Breast epithelium (tissue), 4 donors: Measurements from ENCODE around the gene MAT1A. TPM values are rescaled to one million over a fixed set of nuclear protein-coding genes. Genes with fewer than 3 reads are reported as not detected.
"Not testable (repeated sequence)": the region's sequence is repeated elsewhere in the genome, so short reads cannot be mapped to it uniquely, and the experiment has no call there.

Source experiments
- DNase-seq, 2 donors: peaks; one replicate each; pipeline ENCODE4 v3.0.0-alpha.2; 2019; ENCODE audit warnings: low spot score in 2 of 2
- H3K27ac ChIP-seq, 2 donors: fragments of 200-600 bp; sonication (generic) in 1 of 2; one replicate each; pipeline ENCODE4 v1.5.1; 2016 to 2019; ENCODE audit warnings: mild to moderate bottlenecking in 1 of 2
- H3K27me3 ChIP-seq, 2 donors: fragments of 200-600 bp; sonication (generic) in 1 of 2; one replicate each; pipeline versions ENCODE4 v1.5.1 to v1.6.0; 2017 to 2019; ENCODE audit warnings: control low read depth in 1 of 2, mild to moderate bottlenecking in 1 of 2
- H3K36me3 ChIP-seq: fragments of 200-600 bp; one replicate; pipeline ENCODE4 v1.5.1; 2019
- H3K4me1 ChIP-seq, 2 donors: fragments of 200-600 bp; sonication (generic); one replicate each; pipeline ENCODE4 v1.5.1; 2016 to 2019; ENCODE audit warnings: control low read depth in 1 of 2
- H3K4me3 ChIP-seq, 3 donors: fragments of 200-600 bp; sonication (generic); 1 replicate in 2 of 3; 2 replicates in 1 of 3; pipeline ENCODE4 v1.5.1; 2016 to 2019; ENCODE audit warnings: mild to moderate bottlenecking in 3 of 3, moderate library complexity in 2 of 3
- H3K9me3 ChIP-seq, 2 donors: fragments of 200-600 bp; sonication (generic) in 1 of 2; one replicate each; pipeline ENCODE4 v1.5.1; 2016 to 2019; ENCODE audit warnings: control low read depth in 1 of 2
- POLR2A ChIP-seq: fragments of 450-650 bp; IDR thresholded peaks from one replicate; pipeline ENCODE4 v1.6.1; 2016; ENCODE audit warnings: antibody characterized with exemption, mild to moderate bottlenecking, moderate library complexity
- POLR2AphosphoS5 ChIP-seq, 3 donors: sonication (generic); formaldehyde crosslinking; IDR thresholded peaks; one replicate each; pipeline ENCODE4 v1.6.1; 2017; ENCODE audit warnings: antibody characterized with exemption in 3 of 3
- intact Hi-C: fragments of 100-400 bp; cut with DNase I; formaldehyde crosslinking; loops from one replicate; pipeline ENCODE4 v1.15.1; 2023; ENCODE audit warnings: low total_unique reads
- total RNA-seq, 3 donors: library from RNA; depleted of rRNA; stranded (reverse); fragments of >200 nt; gene quantifications; one replicate each; pipeline ENCODE4 v1.1.0, GENCODE V29; 2016
- TF ChIP-seq, protein P1 (sequence below), 3 donors: fragments of 450-650 bp; IDR thresholded peaks; one replicate each; pipeline ENCODE4 v1.5.1; 2016 to 2017; ENCODE audit warnings: antibody characterized with exemption in 3 of 3, mild to moderate bottlenecking in 3 of 3, moderate library complexity in 3 of 3

The MAT1A gene
- total RNA-seq, 3 donors from 2014 or later: 0.29 to 0.98 TPM; not detected in 1

- TF ChIP-seq POLR2A (no peak), POLR2AphosphoS5 (IDR thresholded peaks at IDR 0.05) (no peak)
- TF ChIP-seq, protein P1, sequence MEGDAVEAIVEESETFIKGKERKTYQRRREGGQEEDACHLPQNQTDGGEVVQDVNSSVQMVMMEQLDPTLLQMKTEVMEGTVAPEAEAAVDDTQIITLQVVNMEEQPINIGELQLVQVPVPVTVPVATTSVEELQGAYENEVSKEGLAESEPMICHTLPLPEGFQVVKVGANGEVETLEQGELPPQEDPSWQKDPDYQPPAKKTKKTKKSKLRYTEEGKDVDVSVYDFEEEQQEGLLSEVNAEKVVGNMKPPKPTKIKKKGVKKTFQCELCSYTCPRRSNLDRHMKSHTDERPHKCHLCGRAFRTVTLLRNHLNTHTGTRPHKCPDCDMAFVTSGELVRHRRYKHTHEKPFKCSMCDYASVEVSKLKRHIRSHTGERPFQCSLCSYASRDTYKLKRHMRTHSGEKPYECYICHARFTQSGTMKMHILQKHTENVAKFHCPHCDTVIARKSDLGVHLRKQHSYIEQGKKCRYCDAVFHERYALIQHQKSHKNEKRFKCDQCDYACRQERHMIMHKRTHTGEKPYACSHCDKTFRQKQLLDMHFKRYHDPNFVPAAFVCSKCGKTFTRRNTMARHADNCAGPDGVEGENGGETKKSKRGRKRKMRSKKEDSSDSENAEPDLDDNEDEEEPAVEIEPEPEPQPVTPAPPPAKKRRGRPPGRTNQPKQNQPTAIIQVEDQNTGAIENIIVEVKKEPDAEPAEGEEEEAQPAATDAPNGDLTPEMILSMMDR (IDR thresholded peaks at IDR 0.05): no peak
- Histone ChIP-seq H3K9me3 (no peaks in the 10 kb centered on the region), H3K27me3 (no peaks in the 10 kb centered on the region), H3K4me1 (no peaks in the 10 kb centered on the region), H3K4me3 (no peak overlapping the region), H3K27ac (no peak overlapping the region), H3K36me3 (no peaks in the 10 kb centered on the region)
- intact Hi-C loops: no loop called here
- no peak for DNase-seq
These were observed 36.0 kb downstream of the MAT1A start for GRCh38 chr10:80253266-80253962.

GRCh38 chr10:80252296-80252887, 37.1 kb downstream of the MAT1A start:
- no peak overlapping the region for H3K27ac ChIP-seq
- H3K36me3 ChIP-seq: no peaks in the 10 kb centered on the region
- no peaks in the 10 kb centered on the region for H3K9me3 ChIP-seq
- no peaks in the 10 kb centered on the region for H3K4me1 ChIP-seq
- TF ChIP-seq POLR2AphosphoS5 (IDR thresholded peaks at IDR 0.05) (no peak), POLR2A (no peak)
- TF ChIP-seq, protein P1 (IDR thresholded peaks at IDR 0.05): no peak
- H3K4me3 ChIP-seq: no peak overlapping the region
- intact Hi-C loops: no loop called here
- no peaks in the 10 kb centered on the region for H3K27me3 ChIP-seq
- no peak for DNase-seq

- H3K4me1 ChIP-seq, H3K9me3 ChIP-seq, H3K27me3 ChIP-seq, H3K4me3 ChIP-seq, H3K36me3 ChIP-seq, DNase-seq, H3K27ac ChIP-seq, intact Hi-C loops: not testable (repeated sequence)
These were observed 37.7 kb downstream of the MAT1A start for GRCh38 chr10:80251703-80252280.

DNA sequence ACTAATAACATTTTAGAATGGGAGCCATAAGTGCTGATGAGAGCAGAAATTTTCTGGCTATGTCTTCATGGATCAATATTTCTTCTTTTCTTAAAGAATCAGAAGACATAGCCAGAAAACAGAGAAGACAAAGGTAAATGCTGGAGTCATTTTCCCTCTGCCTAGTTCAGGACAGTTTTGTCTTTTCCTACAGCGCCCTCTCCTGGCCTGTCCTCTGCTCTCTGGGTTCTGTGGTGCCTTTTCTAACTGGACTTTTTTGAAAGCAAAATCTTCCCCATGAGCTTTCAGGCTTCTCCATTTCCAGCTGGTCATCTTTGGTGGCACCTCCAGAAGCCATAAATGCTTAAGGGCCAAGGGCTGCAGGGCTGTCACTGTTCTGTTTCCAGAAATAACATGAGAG, 39.1 kb downstream of the MAT1A start:
- intact Hi-C loops: not testable (repeated sequence)

DNA sequence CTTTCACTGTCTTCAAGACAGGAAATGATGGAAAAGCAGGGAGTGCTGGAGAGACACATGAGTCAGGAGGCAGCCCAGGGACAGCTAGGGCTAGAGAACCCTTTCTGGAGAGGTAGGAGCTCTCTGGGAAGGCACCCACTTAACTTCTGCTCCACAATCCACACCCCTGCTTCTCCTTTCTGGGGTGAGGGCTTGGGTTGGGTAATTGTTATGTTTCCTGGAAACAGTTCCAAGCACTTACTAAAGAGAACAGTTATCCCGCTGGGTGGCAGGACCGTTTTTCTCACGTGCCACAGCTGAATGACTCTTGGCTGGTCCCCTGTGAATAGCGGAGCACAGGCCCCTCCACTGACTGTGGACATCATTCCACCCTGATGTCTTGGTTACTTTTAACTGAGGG, 39.6 kb downstream of the MAT1A start:
- H3K36me3 ChIP-seq, H3K27me3 ChIP-seq, H3K4me3 ChIP-seq, H3K9me3 ChIP-seq, intact Hi-C loops, H3K27ac ChIP-seq, H3K4me1 ChIP-seq, DNase-seq: not testable (repeated sequence)

More for the DNA sequence above, 39.1 kb downstream of the MAT1A start:
- DNase-seq, H3K27ac ChIP-seq, H3K4me3 ChIP-seq, H3K9me3 ChIP-seq, H3K4me1 ChIP-seq, H3K27me3 ChIP-seq, H3K36me3 ChIP-seq: not testable (repeated sequence)

DNA sequence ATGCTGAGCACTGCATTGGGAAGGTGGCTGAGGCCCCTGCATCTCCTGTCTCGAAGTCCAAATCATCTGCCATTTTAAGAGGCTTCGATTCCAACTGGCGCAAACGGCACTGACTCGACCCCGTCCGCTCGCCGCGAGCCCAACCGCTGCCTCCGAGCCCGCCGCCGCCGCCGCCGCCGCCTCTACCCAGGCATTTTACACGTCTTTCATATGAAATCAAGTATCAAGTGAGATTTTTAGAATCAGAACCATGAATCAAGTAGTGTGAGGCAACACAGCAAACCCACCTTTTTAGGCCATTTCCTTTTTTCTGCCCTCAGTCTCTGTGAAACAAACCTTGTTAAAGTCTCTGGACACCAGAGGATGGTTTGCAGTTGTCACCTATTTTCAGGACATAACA, 41.8 kb downstream of the MAT1A start:
- H3K4me3 ChIP-seq, DNase-seq, H3K9me3 ChIP-seq, H3K27me3 ChIP-seq, H3K36me3 ChIP-seq, intact Hi-C loops, H3K4me1 ChIP-seq, H3K27ac ChIP-seq: not testable (repeated sequence)

DNA sequence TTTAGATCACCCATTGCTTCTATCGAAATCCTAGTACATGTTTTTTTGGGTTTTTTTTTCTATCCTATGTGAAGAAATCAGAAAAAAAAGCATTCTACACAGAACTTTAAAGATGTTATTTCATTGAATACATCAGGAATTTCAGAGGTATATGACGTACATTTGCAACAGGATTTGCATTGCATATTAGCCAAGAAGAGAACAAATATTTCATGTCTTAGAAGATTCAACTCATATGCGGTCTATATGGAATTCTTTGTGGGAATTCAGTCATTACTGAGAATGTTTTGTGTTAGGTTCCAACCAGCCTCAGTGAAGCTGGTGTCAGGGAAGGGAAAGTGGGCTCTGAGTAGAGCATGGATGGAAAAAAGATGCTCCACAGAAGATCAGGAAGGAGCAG, 45.1 kb downstream of the MAT1A start:
- H3K27me3 ChIP-seq, H3K36me3 ChIP-seq, intact Hi-C loops, H3K4me3 ChIP-seq, DNase-seq, H3K27ac ChIP-seq, H3K4me1 ChIP-seq, H3K9me3 ChIP-seq: not testable (repeated sequence)

- H3K9me3 ChIP-seq, H3K27me3 ChIP-seq, H3K4me3 ChIP-seq, H3K27ac ChIP-seq, intact Hi-C loops, H3K4me1 ChIP-seq, DNase-seq, H3K36me3 ChIP-seq: not testable (repeated sequence)
These were observed 47.1 kb downstream of the MAT1A start for GRCh38 chr10:80242341-80242740.

- H3K9me3 ChIP-seq, intact Hi-C loops, DNase-seq: not testable (repeated sequence)
These were observed 53.0 kb downstream of the MAT1A start for GRCh38 chr10:80236457-80236856.

DNA sequence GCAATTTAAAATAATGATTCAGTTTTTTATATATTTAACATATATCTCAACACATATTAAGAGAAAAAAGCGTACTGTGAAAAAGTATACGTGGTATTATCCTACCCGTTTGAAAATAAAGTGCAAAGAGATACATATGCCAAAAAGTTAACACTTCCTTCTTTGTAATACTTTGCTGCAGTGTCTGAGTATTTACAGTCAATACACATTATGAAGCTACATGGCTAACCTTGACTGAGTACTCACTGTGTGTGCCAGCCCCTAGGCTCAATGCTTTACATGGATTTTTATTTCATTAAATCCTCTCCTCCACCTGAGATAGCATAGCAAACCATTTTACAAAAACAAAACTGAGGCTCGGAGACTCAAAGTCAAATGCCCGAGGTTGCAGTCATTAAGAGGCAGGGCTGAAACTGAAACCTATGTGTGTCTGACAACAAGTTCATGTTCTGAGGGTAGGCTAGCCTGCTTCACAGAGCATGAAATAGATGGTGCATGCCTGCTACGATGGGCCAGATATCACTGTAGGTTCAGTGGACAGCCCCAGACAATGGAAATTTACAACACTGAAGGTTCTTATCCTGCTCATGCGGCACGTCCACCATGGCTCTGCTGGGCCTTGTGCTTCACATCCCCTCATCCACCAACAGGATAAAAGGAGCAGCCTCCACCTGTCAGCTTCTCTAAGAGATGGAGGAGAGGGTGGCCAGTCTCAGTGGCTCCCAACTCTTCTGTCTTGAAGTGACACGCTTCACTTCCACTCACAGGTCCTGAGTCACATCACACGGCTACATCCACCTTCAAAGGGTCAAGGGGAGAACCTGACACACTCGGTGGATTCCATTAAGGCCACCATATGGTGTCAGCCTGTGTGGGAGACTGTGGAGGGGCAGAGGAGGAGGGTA, 54.9 kb downstream of the MAT1A start:
- H3K36me3 ChIP-seq, H3K27ac ChIP-seq, H3K27me3 ChIP-seq, H3K4me3 ChIP-seq, DNase-seq, H3K9me3 ChIP-seq, H3K4me1 ChIP-seq, intact Hi-C loops: not testable (repeated sequence)

More at GRCh38 chr10:80236457-80236856, 53.0 kb downstream of the MAT1A start:
- not testable (repeated sequence) for H3K4me1 ChIP-seq, H3K27me3 ChIP-seq, H3K27ac ChIP-seq, H3K36me3 ChIP-seq, H3K4me3 ChIP-seq
